Keratinocyte (primary cell): Measurements from ENCODE around the gene LAMA4. TPM values are rescaled to one million over a fixed set of nuclear protein-coding genes. Genes with fewer than 3 reads are reported as not detected.

Experiments
- DNase-seq: peaks from one replicate; pipeline ENCODE4 v3.0.0-alpha.2; 2011; ENCODE audit warnings: low read depth, missing footprints, low spot score
- FAIRE-seq: peaks from 2 replicates; lab custom pipeline; 2011; peaks lifted over from hg19 to GRCh38; lab: Jason Lieb, UNC
- H2AFZ ChIP-seq: 2 replicates; pipeline ENCODE4 v1.6.0; 2012; ENCODE audit warnings: low read length, control low read depth, inconsistent platforms; ENCODE audit not compliant: control insufficient read depth
- H3K27ac ChIP-seq: 2 replicates; pipeline ENCODE4 v1.5.1; 2011; ENCODE audit warnings: low read length; ENCODE audit not compliant: control insufficient read depth, insufficient read depth
- H3K27me3 ChIP-seq: 3 replicates; pipeline ENCODE4 v1.6.0; 2011; ENCODE audit warnings: low read length; ENCODE audit not compliant: control insufficient read depth, insufficient read depth; ENCODE audit errors: extremely low read depth
- H3K36me3 ChIP-seq, 2 experiments: 2 replicates in 1 of 2; 3 replicates in 1 of 2; pipeline ENCODE4 v1.5.1; 2011; ENCODE audit warnings: low read length in 2 of 2, mild to moderate bottlenecking in 1 of 2; ENCODE audit not compliant: control insufficient read depth in 2 of 2, insufficient read depth in 2 of 2; ENCODE audit errors: extremely low read depth in 1 of 2
- H3K4me1 ChIP-seq: 3 replicates; pipeline ENCODE4 v1.5.1; 2011; ENCODE audit warnings: low read length; ENCODE audit not compliant: control insufficient read depth, insufficient read depth; ENCODE audit errors: extremely low read depth
- H3K4me2 ChIP-seq: 3 replicates; pipeline ENCODE4 v1.6.0; 2011; ENCODE audit warnings: low read depth, low read length; ENCODE audit not compliant: control insufficient read depth, insufficient read depth; ENCODE audit errors: extremely low read depth
- H3K4me3 ChIP-seq, 3 experiments: fragments of 200-600 bp in 1 of 3; sonication (generic) in 1 of 3; 2 replicates in 2 of 3; 3 replicates in 1 of 3; pipeline ENCODE4 v1.5.1; 2011 to 2016; ENCODE audit warnings: low read length in 3 of 3, mild to moderate bottlenecking in 3 of 3, control low read depth in 2 of 3, inconsistent platforms in 1 of 3, low read depth in 1 of 3, mixed read lengths in 1 of 3, mixed run types in 1 of 3, moderate library complexity in 1 of 3; ENCODE audit not compliant: control insufficient read depth in 2 of 3, insufficient read depth in 2 of 3; ENCODE audit errors: extremely low read depth in 1 of 3
- H3K79me2 ChIP-seq: 2 replicates; pipeline ENCODE4 v1.6.0; 2012; ENCODE audit warnings: low read length; ENCODE audit not compliant: control insufficient read depth, insufficient read depth
- H3K9ac ChIP-seq: 3 replicates; pipeline ENCODE4 v1.6.0; 2011; ENCODE audit warnings: low read length; ENCODE audit not compliant: control insufficient read depth, insufficient read depth; ENCODE audit errors: extremely low read depth
- H3K9me1 ChIP-seq: 3 replicates; pipeline ENCODE4 v1.6.0; 2011; ENCODE audit warnings: low read length; ENCODE audit not compliant: control insufficient read depth, insufficient read depth; ENCODE audit errors: extremely low read depth
- H3K9me3 ChIP-seq: 2 replicates; pipeline ENCODE4 v1.5.1; 2012; ENCODE audit warnings: low read depth, low read length; ENCODE audit not compliant: control insufficient read depth
- H4K20me1 ChIP-seq: 3 replicates; pipeline ENCODE4 v1.6.0; 2011; ENCODE audit warnings: low read length; ENCODE audit not compliant: control insufficient read depth, insufficient read depth; ENCODE audit errors: extremely low read depth
- CTCF ChIP-seq, 3 experiments: IDR thresholded peaks in 1 of 3; conservative IDR thresholded peaks in 1 of 3; optimal IDR thresholded peaks in 1 of 3; 2 replicates in 2 of 3; 3 replicates in 1 of 3; pipeline versions ENCODE3 to v1.5.1; 2011; ENCODE audit warnings: low read length in 3 of 3, mild to moderate bottlenecking in 3 of 3, moderate library complexity in 2 of 3, control low read depth in 1 of 3, inconsistent platforms in 1 of 3; ENCODE audit not compliant: insufficient read depth in 2 of 3; ENCODE audit errors: extremely low read depth in 1 of 3
- EZH2 ChIP-seq: IDR thresholded peaks from one replicate; pipeline ENCODE4 v1.6.1; 2012; ENCODE audit warnings: inconsistent platforms, mild to moderate bottlenecking, low read length, moderate library complexity
- dilution Hi-C: fragments of 300-500 bp; cut with MboI; formaldehyde crosslinking; loops from one replicate; pipeline ENCODE4 v1.7.0; 2020; ENCODE audit warnings: low sequenced_read_pairs; ENCODE audit not compliant: extremely low pct_ligation_motif_present
- polyA plus RNA-seq, 5 experiments: library from polyadenylated mRNA; depleted of rRNA in 3 of 5; stranded (reverse) in 3 of 5; stranded (forward) in 1 of 5; unstranded in 1 of 5; fragments of >200 nt; gene quantifications; 1 replicate in 1 of 5; 2 replicates in 3 of 5; 3 replicates in 1 of 5; pipeline versions ENCODE4 v1.2.1 to v1.2.3, GENCODE V29; 2011 to 2012; ENCODE audit warnings: missing spikeins in 2 of 5, low read depth in 1 of 5, low replicate concordance in 1 of 5

Gene LAMA4
- polyA plus RNA-seq, 1 donor (not counting 4 experiments of a cell fraction or from before 2014, with no cell fraction given): 0.12 TPM

GRCh38 chr6:112184951-112185350 is 69.4 kb downstream of the LAMA4 start:
- H3K4me2 ChIP-seq: no peak overlapping the region
- FAIRE-seq: no peak

GRCh38 chr6:112183271-112183671 is 71.1 kb downstream of the LAMA4 start:
- H3K9me3 ChIP-seq: no peaks in the 10 kb centered on the region
- H2AFZ ChIP-seq: no peak overlapping the region
- dilution Hi-C loops: no loop called here
- TF ChIP-seq EZH2 (no peak), CTCF (optimal IDR thresholded peaks at IDR 0.05 in 1 of 3, IDR thresholded peaks at IDR 0.05 in 1 of 3, conservative IDR thresholded peaks at IDR 0.05 in 1 of 3; ENCODE audit: extremely low read depth in 1 of 3, insufficient read depth in 2 of 3, low read length in 3 of 3) (no peak)
- no peaks in the 10 kb centered on the region for H3K4me1 ChIP-seq
- no peak overlapping the region for H3K9ac ChIP-seq
- H3K4me2 ChIP-seq: no peak overlapping the region
- no peaks in the 10 kb centered on the region for H3K36me3 ChIP-seq
- H3K9me1 ChIP-seq: no peaks in the 10 kb centered on the region
- no peak for DNase-seq
- no peaks in the 10 kb centered on the region for H3K79me2 ChIP-seq
- H4K20me1 ChIP-seq: no peaks in the 10 kb centered on the region
- FAIRE-seq: no peak
- H3K27me3 ChIP-seq: no peaks in the 10 kb centered on the region
- H3K27ac ChIP-seq: no peak overlapping the region
- H3K4me3 ChIP-seq: no peak overlapping the region

More at GRCh38 chr6:112184951-112185350, 69.4 kb downstream of the LAMA4 start:
- Histone ChIP-seq H3K9me1 (no peaks in the 10 kb centered on the region), H3K27me3 (no peaks in the 10 kb centered on the region), H3K4me1 (no peaks in the 10 kb centered on the region), H4K20me1 (no peaks in the 10 kb centered on the region), H3K4me3 (no peak overlapping the region), H3K9me3 (no peaks in the 10 kb centered on the region), H2AFZ (no peak overlapping the region), H3K79me2 (no peaks in the 10 kb centered on the region), H3K9ac (no peak overlapping the region), H3K36me3 (no peaks in the 10 kb centered on the region), H3K27ac (no peak overlapping the region)
- DNase-seq: no peak
- TF ChIP-seq EZH2: no peak
- TF ChIP-seq CTCF (optimal IDR thresholded peaks at IDR 0.05 in 1 of 3, IDR thresholded peaks at IDR 0.05 in 1 of 3, conservative IDR thresholded peaks at IDR 0.05 in 1 of 3; ENCODE audit: extremely low read depth in 1 of 3, insufficient read depth in 2 of 3, low read length in 3 of 3): no peak
- dilution Hi-C loops: no loop called here
